ENCODE measurements around the gene VWA8. TPM values are rescaled to one million over a fixed set of nuclear protein-coding genes. Genes with fewer than 3 reads are reported as not detected.
A peak's percentile ranks its signal among the peaks of the same experiment; 100 is the strongest.
"Not testable (repeated sequence)": the region's sequence is repeated elsewhere in the genome, so short reads cannot be mapped to it uniquely, and the experiment has no call there.

The VWA8 gene
- total RNA-seq, 2 experiments from 2014 or later: 18.6 to 21.1 TPM

- no peak for ATAC-seq (ENCODE audit: low read depth)
- Mint-ChIP-seq H3K27me3 (peaks cover 2% of the 10 kb centered on the region), H3K4me3 (no peak overlapping the region), H3K9me3 (peaks cover 4% of the 10 kb centered on the region), H3K4me1 (no peaks in the 10 kb centered on the region), H3K27ac (no peak overlapping the region), H3K36me3 (peaks cover 37% of the 10 kb centered on the region)
- POLR2A ChIA-PET: no interaction called here
- DNase-seq: no peak
Observed at GRCh38 chr13:41851351-41851750, 109.6 kb downstream of the VWA8 start.

DNA sequence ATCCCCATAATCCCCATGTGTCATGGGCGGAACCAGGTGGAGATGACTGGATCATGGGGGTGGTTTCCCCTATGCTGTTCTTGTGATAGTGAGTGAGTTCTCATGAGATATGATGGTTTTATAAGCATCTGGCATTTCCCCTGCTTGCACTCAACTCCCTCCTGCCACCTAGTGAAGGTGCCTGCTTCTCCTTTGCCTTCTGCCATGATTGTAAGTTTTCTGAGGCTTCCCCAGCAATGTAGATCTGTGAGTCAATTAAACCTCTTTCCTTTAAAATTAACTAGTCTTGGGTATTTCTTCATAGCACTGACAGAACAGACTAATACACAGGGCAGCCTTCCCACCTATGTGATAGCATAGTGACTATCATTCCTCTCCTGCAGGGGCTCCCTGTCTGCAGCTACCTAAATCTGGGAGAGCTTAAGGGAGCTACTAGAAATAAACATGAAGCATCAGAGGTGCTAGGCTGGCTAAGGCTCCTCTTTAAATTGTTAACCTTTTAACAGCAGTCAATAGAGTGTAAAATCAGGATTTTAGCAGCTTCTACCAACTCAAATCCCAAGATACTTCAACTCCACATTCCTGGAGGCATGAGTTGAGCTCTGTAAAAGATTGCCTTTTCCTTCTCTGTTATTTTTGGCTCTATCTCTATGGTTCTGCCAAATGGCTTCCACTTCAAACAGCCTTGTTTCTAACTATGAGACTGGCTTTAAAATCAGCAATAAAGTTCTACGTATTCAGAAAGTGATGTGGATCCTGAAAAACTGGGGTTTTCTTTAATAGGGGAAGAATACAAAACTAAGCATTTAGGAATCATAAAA, 112.3 kb downstream of the VWA8 start:
- H3K27ac Mint-ChIP-seq: peak overlapping the region; percentile 4

GRCh38 chr13:41847216-41847615, 113.7 kb downstream of the VWA8 start:
- Mint-ChIP-seq H3K27me3 (no peaks in the 10 kb centered on the region), H3K4me1 (no peaks in the 10 kb centered on the region), H3K36me3 (peaks cover 36% of the 10 kb centered on the region), H3K27ac (no peak overlapping the region), H3K9me3 (peaks cover 3% of the 10 kb centered on the region), H3K4me3 (no peak overlapping the region)
- no peak for ATAC-seq (ENCODE audit: low read depth)
- POLR2A ChIA-PET: no interaction called here
- no peak for DNase-seq

More for the DNA sequence above, 112.3 kb downstream of the VWA8 start:
- Mint-ChIP-seq H3K9me3 (peaks cover 4% of the 10 kb centered on the region), H3K27me3 (peaks cover 2% of the 10 kb centered on the region), H3K4me3 (no peak overlapping the region), H3K36me3 (peaks cover 44% of the 10 kb centered on the region), H3K4me1 (no peaks in the 10 kb centered on the region)
- no peak for ATAC-seq (ENCODE audit: low read depth)
- DNase-seq: no peak
- POLR2A ChIA-PET: no interaction called here

DNA sequence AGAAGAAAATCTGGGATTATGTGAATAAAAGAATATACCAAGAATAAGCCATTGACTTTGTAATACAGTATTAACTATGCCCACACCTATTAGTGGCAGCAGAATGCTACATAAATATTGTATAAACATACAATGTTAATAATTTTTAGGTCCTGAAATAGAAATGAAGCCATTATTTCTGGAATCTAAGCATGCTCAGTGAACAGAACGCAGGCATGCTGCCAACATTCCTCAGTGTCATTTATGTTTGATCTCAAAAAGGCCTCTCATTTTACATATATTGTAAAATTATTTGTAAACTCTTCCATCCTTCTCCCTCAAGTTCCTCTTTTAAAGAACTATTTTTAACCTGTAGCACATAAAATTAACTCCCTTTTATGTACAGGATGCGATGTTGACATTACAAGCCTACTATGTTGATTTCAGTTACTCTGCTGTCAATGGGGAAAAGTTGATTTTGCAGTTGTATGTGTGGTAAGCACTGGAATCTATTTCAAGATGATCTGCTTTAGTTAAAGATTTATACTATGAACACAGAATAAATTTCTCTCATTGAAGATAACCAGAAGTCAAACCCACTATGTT, 118.8 kb downstream of the VWA8 start:
- peaks cover 42% of the 10 kb centered on the region for H3K36me3 Mint-ChIP-seq
- H3K27ac Mint-ChIP-seq: no peak overlapping the region
- peaks cover 2% of the 10 kb centered on the region for H3K4me1 Mint-ChIP-seq
- DNase-seq (no peak), ATAC-seq (ENCODE audit: low read depth) (no peak)
- no peaks in the 10 kb centered on the region for H3K27me3 Mint-ChIP-seq
- POLR2A ChIA-PET: no interaction called here
- H3K4me3 Mint-ChIP-seq: no peak overlapping the region
- H3K9me3 Mint-ChIP-seq: peaks cover 1% of the 10 kb centered on the region

DNA sequence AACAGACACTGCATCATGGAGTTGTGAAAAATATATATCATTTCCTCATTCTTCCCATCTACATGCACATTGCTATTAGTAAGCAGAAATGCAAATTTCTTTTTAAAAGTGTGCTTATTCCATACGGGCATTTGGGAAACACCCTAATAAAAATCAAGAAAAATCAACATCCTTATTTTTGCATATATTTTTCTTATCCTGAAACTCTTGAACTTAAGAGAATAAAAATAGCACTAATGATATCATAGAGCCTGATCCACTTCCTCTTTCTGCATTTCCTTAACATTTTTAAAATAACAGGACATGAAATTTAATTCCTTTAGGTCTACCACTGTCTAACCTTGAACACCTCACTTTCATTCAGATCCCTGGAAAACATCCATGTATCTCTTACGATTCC, 123.3 kb downstream of the VWA8 start:
- peaks cover 2% of the 10 kb centered on the region for H3K4me1 Mint-ChIP-seq
- no peak overlapping the region for H3K27ac Mint-ChIP-seq
- no peaks in the 10 kb centered on the region for H3K9me3 Mint-ChIP-seq
- H3K27me3 Mint-ChIP-seq: no peaks in the 10 kb centered on the region
- POLR2A ChIA-PET: no interaction called here
- DNase-seq (no peak), ATAC-seq (ENCODE audit: low read depth) (no peak)
- H3K36me3 Mint-ChIP-seq: peaks cover 36% of the 10 kb centered on the region
- no peak overlapping the region for H3K4me3 Mint-ChIP-seq

DNA sequence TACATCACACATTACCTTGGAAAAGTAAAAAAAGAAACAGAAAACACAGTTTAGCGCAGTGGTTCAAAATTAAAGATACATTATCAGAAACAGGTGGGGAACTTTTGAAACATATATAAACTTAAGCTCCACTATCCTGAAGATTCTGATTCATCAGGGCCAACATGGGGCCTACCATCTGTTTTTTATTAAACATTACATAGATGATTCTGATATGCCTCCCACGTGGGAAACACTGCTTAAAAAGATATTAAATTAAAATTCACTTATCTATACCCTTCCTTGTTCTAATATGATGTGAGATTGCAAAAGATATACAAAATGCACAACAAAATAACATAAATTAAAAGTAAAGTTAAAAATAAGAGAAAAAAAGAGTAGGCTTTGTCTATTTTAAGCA, 125.0 kb downstream of the VWA8 start:
- no peak for ATAC-seq (ENCODE audit: low read depth)
- H3K36me3 Mint-ChIP-seq: peaks cover 32% of the 10 kb centered on the region

DNA sequence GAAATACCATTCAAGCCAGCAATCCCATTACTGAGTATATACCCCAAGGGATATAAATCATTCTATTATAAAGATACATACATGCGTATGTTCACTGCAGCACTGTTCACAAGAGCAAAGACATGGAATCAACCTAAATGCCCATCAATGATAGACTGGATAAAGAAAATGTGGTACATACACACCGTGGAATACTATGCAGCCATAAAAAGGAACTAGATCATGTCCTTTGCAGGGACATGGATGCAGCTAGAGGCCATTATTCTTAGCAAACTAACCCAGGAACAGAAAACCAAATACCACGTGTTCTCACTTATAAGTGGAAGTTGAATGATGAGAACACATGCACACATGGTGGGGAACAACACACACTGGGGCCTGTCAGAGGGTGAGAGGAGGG, 126.2 kb downstream of the VWA8 start:
- ATAC-seq (ENCODE audit: low read depth); H3K27ac Mint-ChIP-seq; DNase-seq; H3K9me3 Mint-ChIP-seq; H3K27me3 Mint-ChIP-seq; H3K4me1 Mint-ChIP-seq; H3K4me3 Mint-ChIP-seq; POLR2A ChIA-PET: not testable (repeated sequence)
- peaks cover 26% of the 10 kb centered on the region for H3K36me3 Mint-ChIP-seq

More for the DNA sequence above, 125.0 kb downstream of the VWA8 start:
- Mint-ChIP-seq H3K4me3 (no peak overlapping the region), H3K27ac (no peak overlapping the region), H3K4me1 (peaks cover 2% of the 10 kb centered on the region), H3K9me3 (no peaks in the 10 kb centered on the region), H3K27me3 (no peaks in the 10 kb centered on the region)
- POLR2A ChIA-PET: no interaction called here
- DNase-seq: no peak

DNA sequence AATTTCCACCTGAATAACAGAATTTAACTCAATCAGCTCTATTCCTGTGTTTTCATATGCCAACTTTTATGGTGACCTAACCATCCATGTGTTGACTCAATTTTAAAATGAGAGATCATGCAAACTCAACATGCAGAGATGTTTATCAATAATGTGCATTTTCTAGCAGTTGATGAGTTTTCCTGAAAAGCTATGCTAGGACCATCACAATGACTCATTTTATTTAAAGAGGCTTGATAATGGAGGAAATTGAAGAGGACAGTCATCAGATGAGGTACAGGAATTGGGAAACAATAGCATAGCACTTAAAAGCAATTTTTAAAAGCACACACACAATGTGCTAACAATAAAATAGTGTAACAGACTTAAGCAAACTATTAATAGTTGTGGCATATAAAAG, 127.1 kb downstream of the VWA8 start:
- Mint-ChIP-seq H3K4me1 (peaks cover 2% of the 10 kb centered on the region), H3K27me3 (no peaks in the 10 kb centered on the region), H3K4me3 (no peak overlapping the region), H3K27ac (no peak overlapping the region), H3K9me3 (no peaks in the 10 kb centered on the region), H3K36me3 (peaks cover 21% of the 10 kb centered on the region)
- DNase-seq (no peak), ATAC-seq (ENCODE audit: low read depth) (no peak)
- POLR2A ChIA-PET: no interaction called here

DNA sequence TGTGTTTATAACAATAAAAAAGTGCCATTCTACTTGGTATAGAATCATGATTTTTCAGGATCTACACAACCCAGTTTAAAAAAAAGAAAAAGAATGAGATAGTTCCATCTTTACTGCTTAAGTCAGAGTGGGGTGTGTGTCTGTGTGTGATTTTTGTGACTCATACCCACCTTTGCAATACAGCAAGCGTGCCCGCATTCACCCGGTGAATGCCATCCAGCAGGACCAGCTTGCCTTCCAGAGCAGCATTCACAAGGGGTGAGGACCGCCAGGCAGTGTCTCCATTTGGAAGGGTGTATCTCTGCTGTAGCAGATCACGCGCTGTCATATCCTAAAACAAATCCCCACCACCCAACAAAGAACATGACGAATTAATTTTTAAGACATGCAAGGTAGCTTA, 127.7 kb downstream of the VWA8 start:
- no peak for DNase-seq
- Mint-ChIP-seq H3K9me3 (no peaks in the 10 kb centered on the region), H3K4me3 (no peak overlapping the region), H3K27me3 (no peaks in the 10 kb centered on the region), H3K4me1 (peaks cover 2% of the 10 kb centered on the region), H3K36me3 (peaks cover 22% of the 10 kb centered on the region), H3K27ac (no peak overlapping the region)
- POLR2A ChIA-PET: no interaction called here
- no peak for ATAC-seq (ENCODE audit: low read depth)

GRCh38 chr13:41827507-41828213, 133.2 kb downstream of the VWA8 start:
- DNase-seq: no peak
- Mint-ChIP-seq H3K9me3 (no peaks in the 10 kb centered on the region), H3K27me3 (no peaks in the 10 kb centered on the region), H3K36me3 (peaks cover 12% of the 10 kb centered on the region), H3K4me3 (no peak overlapping the region), H3K27ac (no peak overlapping the region), H3K4me1 (peaks cover 1% of the 10 kb centered on the region)
- no peak for ATAC-seq (ENCODE audit: low read depth)
- POLR2A ChIA-PET: no interaction called here

GRCh38 chr13:41825691-41826090, 135.2 kb downstream of the VWA8 start:
- Mint-ChIP-seq H3K4me3 (no peak overlapping the region), H3K9me3 (no peaks in the 10 kb centered on the region), H3K27ac (no peak overlapping the region), H3K4me1 (peaks cover 1% of the 10 kb centered on the region), H3K27me3 (no peaks in the 10 kb centered on the region), H3K36me3 (peaks cover 13% of the 10 kb centered on the region)
- ATAC-seq (ENCODE audit: low read depth) (no peak), DNase-seq (no peak)
- POLR2A ChIA-PET: no interaction called here

GRCh38 chr13:41823476-41823875, 137.4 kb downstream of the VWA8 start:
- DNase-seq (no peak), ATAC-seq (ENCODE audit: low read depth) (no peak)
- Mint-ChIP-seq H3K9me3 (no peaks in the 10 kb centered on the region), H3K36me3 (peaks cover 9% of the 10 kb centered on the region), H3K4me1 (peaks cover 1% of the 10 kb centered on the region), H3K27ac (no peak overlapping the region), H3K27me3 (no peaks in the 10 kb centered on the region), H3K4me3 (no peak overlapping the region)
- POLR2A ChIA-PET: no interaction called here

GRCh38 chr13:41822560-41822959, 138.3 kb downstream of the VWA8 start:
- Mint-ChIP-seq H3K9me3 (no peaks in the 10 kb centered on the region), H3K36me3 (peaks cover 11% of the 10 kb centered on the region), H3K27me3 (no peaks in the 10 kb centered on the region), H3K4me1 (no peaks in the 10 kb centered on the region), H3K27ac (no peak overlapping the region), H3K4me3 (no peak overlapping the region)
- POLR2A ChIA-PET: no interaction called here
- no peak for ATAC-seq (ENCODE audit: low read depth)
- no peak for DNase-seq

DNA sequence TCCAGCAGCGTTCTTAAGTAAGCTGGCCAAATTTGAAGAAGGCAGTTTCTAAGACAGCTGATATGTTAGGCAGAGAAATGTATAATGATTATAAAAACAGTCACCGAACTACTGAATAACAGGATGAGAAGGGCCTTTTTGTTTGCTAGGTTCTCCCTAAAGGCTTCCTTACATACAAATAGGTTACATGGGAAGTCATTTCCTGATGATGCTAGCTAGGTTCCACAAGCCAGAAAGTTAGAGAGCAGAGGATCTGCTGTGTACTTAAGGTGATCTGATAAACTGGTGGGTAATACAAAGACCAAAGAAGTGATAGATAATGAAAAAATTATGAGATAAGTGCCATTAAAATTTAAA, 139.7 kb downstream of the VWA8 start:
- Mint-ChIP-seq H3K27ac (no peak overlapping the region), H3K4me1 (no peaks in the 10 kb centered on the region), H3K36me3 (peaks cover 14% of the 10 kb centered on the region), H3K27me3 (no peaks in the 10 kb centered on the region), H3K4me3 (no peak overlapping the region), H3K9me3 (no peaks in the 10 kb centered on the region)
- POLR2A ChIA-PET: no interaction called here
- DNase-seq: no peak
- no peak for ATAC-seq (ENCODE audit: low read depth)

Measured in activated naive CD8-positive, alpha-beta T cell treated with anti-CD3 and anti-CD28 coated beads, Interleukin-2, amount 10 ng/mL, durations not matched to agents 7 days and 5 days (primary cell).